GM12892 (cell line): ENCODE results near the gene NAT16.

ENCODE experiments used
- POLR2A ChIP-seq: IDR thresholded peaks from 2 replicates; pipeline ENCODE4 v1.6.1; 2011; ENCODE audit warnings: low read depth, low read length, control low read depth
- TAF1 ChIP-seq: IDR thresholded peaks from 2 replicates; pipeline ENCODE4 v1.6.1; 2011; ENCODE audit warnings: low read depth, mild to moderate bottlenecking, control low read depth, low read length, borderline replicate concordance

GRCh38 chr7:101179117-101179516 is 976 bp downstream of the NAT16 start:
- TF ChIP-seq POLR2A (no peak), TAF1 (no peak)
